Stimulated activated CD8-positive, alpha-beta memory T cell treated with anti-CD3 and anti-CD28 coated beads, Interleukin-7, amount 100 ng/mL, for 48 hours (primary cell): ENCODE data around the gene PTPRN.
A peak's percentile ranks its signal among the peaks of the same experiment; 100 is the strongest.
"Not testable (repeated sequence)": the region's sequence is repeated elsewhere in the genome, so short reads cannot be mapped to it uniquely, and the experiment has no call there.

Experiments used
- DNase-seq, 2 donors: peaks; one replicate each; pipeline ENCODE4 v3.0.0-alpha.2; 2020; ENCODE audit warnings: low read depth in 1 of 2; ENCODE audit errors: extremely low read depth in 1 of 2

Gene PTPRN

DNA sequence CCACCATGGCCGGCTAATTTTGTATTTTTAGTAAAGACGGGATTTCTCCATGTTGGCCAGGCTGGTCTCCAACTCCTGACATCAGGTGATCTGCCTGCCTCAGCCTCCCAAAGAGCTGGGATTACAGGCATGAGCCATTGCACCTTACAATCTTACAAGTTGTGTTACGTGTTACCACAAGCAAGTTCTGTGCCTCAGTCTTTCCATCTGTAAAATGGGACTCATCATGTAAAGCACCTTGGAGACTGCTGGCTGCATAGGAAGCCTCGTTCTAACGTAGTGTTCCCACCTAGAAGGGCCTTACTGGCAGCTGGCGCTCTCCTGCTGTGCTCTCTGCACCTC is 20.0 kb downstream of the PTPRN start:
- no peak for DNase-seq

DNA sequence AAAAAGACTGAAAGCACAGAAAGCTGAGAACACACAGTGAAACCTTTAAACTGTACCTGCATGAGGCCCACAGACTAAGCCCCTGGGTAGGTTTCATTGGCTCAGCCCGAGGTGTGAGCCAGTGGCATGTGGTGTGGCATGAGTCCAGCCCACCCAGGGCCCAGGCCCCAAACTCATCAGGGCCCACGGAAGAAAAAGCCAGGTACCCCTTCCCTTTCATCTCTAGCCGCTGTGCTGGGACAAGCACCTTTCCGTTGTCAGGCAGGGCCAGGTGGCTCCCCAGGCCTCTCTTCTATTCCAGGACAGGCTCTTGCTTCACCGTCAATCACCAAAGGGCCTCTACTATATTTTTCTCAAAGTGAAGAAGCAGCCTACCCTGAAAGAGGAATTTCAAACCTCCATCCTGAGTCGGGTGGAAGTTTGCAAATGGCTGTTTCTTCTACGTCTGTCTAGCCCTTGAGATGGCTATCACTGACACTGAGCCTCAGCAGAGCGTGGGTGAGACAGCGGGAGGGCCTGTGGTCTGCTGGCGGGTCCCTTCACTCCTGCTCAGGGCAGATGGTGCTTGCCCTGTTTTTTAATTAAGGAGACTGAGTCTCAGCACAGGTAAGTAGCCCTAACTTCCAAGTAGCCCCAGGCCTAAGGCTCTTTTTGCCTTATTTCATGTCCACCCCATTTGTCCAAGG is 21.5 kb downstream of the PTPRN start:
- no peak for DNase-seq

DNA sequence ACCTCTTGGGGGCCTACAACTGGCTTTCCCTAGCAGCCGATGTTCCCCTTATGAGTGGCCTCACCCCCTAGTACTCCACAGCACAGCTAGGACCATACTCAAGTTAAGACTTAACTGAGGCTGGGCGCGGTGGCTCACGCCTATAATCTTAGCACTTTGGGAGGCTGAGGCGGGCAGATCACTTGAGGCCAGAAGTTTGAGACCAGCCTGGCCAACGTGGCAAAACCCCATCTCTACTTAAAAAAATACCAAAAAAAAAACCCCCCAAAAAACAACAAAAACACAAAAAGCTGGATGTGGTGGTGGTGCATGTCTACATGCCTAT is 22.1 kb downstream of the PTPRN start:
- DNase-seq: not testable (repeated sequence)

DNA sequence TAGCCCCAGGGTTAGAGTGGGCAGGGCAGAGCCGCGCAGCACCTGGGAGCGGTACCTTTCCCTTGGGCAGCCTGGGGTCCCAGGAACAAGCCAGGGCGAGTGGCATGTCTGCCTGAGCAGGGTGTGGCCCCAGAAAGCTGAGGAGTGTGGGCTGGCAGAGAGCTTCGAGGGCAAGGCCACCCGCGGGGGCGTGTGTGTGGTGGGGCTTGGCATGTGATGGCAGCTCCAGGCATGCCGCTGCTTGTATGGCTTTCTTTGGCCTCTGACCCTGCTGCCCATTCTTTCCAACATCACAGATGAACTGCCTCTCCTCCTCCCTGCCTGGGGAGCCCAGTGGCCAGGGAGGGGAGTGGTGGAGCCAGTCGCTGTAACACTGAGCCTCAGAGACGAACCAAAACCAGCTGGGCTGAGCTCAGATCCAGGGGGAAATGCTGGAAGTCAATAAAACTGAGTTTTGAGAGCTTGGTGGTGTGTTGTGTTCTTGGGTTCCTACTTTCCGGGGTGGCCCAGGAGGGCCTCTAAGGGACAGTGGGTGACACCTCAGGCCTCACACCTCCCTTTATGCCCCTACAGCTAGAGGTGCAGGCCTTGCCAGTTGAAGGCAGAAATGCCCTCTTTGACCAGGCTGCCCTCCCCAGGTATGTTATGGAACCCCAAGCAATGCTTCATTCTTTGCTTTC is 22.6 kb downstream of the PTPRN start:
- DNase-seq: no peak

DNA sequence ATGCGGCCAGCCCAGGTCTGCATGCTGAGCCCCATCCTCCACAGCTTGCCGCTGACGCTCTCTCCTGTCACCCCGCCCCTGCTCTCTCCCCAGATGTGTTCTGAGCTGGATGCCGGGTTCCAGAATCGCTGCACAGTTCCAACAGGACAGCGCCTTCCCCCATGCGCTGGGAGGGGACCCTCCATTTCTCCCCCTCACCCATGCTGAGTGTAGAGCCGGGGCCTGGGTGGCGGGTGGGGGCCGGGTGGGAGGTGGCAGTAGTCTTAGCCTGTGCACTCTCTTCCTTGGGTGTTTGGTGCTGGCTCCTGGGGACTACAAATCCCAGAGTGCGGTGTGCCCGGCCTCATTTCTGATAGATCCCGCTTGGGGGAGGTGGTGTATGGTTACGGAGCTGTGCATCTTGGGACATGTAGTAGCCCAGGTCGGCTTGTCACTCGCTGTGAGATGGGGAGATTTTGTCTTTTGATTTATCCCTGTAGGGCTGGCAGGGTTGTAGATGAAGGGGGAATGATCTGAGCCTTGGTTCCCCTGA is 23.2 kb downstream of the PTPRN start:
- DNase-seq: no peak

DNA sequence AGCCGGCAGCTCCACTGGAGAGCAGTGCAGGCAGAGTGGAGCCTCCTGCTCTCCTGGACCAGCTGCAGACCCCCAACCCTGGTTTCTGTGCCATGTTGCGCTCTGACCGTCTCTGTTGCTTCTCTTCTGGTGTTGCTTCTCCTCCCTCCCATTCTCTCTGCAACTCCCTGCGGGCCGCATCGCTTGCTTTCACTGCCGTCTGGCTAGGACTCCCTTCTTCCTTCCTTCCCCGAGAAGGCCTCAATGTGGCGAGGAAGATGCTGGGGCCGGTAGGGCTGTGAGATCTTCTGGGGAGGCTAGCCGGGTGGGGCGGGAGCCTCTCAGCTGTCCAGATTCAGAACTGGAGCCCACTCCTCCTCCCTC is 23.8 kb downstream of the PTPRN start:
- DNase-seq: no peak

DNA sequence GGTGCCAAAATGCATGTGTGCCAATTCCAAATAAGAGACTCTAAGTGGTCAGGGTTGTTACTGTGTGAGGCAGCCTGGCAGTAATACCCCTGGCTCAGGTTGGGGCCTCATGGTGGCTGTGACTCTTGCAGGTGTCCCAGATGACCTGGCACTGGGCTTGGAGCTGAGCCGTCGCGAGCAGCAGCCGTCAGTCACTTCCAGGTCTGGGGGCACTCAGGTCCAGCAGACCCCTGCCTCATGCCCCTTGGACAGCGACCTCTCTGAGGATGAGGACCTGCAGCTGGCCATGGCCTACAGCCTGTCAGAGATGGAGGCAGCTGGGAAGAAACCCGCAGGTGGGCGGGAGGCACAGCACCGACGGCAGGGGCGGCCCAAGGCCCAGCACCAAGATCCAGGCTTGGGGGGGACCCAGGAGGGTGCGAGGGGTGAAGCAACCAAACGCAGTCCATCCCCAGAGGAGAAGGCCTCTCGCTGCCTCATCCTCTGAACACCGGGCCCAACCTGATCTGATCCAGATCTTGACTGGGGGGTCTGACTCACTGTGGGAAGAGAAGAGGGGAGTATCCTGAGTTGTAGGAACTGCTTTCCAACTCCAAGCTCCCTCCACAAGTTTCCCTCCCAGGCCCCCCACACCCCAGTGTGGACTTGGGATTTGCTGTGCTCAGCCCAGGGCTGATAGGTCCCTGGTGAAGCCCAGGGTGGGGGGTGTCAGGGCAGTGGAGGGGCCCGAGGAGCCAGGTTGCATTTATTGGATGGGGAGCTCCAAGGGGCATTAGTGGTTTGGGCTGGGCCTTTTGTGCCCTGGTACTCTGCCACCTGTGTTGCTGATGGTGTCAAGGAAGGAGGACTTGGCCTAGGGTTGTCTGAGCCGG is 24.5 kb downstream of the PTPRN start:
- DNase-seq: no peak

DNA sequence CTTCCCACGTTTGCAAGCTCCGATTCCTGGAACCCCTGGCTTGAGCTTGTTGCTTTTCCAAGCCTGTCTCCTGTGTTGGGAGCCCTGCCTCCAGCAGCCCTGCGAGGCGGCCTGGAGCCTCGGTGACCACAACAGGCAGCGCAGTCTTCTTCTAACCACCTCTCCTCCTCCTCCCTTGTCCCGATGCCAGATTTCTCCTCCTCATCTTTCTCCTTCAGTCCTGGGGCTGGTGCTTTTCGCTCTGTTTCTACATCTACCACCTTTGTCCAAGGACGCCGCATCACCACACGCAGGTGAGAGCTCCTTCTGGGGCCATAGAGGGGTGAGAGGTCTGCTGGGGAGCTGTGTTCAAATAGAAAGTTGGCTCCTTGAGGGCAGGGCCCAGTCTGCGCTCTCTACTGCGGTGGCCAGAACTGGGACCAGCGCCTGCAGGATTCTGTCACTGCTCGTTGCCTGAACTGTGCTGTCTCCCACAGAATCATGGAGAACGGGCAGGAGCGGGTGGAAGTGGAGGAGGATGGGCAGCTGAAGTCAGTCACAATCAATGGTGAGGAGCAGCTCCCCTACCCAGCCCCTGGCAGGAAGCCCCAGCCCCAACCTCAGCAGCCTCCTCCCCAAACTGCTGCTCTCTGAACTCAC is 26.1 kb downstream of the PTPRN start:
- no peak for DNase-seq

DNA sequence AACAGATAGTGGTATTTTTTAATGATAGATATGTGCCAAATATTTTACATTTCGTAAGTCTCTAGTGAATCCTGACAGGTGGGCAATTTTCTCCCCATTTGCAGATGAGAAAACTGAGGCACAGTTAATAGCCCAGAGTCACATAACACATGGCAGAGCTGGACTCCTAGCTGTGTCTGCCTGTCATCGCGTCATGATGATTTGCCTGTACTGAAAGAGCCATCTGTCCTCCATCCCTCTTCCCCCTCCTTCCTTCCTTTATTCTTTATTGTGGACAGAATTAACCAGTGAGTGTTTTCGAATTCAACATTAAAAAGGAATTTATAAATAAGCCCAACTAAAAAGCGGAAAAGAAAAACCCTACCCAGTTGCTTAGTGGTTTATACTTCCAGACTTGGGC is 26.8 kb downstream of the PTPRN start:
- no peak for DNase-seq

DNA sequence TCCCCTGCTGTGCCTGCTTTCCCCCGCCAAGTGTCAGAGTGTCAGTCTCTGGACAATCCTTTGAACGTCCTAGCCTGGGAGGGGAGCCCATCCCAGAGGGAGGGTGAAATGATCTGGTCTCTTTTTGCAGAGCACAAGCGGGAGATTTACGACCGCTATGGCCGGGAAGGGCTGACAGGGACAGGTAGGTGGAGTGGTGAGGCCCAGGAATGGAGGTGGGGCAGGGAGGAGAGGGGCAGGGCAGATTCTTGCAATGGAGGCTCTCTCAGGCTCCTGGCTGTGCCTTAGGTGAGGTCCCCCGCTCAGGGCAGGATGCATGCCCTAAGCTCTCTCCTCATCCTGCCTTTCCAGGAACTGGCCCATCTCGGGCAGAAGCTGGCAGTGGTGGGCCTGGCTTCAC is 27.6 kb downstream of the PTPRN start:
- DNase-seq: no peak

DNA sequence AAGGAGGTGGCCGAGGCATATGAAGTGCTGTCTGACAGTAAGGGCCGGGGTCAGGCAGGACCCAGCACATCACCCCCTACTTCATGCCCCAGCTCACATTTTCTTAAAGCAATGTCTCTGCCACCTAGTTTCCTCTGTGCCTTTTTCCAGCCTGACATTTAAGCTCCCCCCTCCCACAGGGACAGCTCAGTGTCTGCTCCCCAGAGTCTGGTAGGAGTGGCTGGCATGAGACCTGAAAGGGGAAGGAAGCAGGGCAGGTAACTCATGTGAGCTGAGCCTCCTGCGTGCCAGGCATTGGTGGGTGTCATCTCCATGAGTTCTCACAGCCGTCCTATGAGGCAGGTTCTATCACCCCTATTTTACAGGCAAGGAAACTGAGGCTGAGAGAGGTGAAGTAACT is 28.6 kb downstream of the PTPRN start:
- DNase-seq: no peak

DNA sequence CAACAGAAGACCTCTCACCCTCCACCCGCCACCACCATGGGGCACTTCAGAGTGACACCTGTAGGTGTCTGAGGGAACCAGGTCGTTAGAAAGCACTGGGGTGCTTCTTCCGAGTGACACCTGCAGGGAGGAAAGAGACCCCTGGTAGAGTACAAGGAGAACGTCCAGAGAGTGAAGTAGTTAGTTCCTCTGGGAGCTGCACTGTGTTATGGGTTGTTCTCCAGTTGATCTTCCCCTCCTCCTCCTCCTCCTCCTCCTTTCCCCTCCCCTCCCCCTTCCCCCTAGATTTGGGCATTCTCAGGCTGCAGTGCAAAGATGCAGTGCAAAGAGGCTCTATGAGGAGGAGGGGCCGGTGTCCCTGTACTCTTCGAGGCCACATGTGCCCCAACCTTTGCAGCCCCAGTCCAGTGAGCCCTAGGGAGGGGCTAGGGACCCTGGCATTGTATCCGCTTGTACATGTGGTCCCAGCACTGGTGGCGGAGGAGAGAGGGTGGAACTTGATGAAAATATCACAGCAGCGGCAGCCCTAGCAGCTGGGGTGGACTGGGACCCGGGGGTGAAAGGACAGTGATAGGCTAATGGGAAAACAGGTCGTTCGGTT is 29.2 kb downstream of the PTPRN start:
- DNase-seq: no peak

DNA sequence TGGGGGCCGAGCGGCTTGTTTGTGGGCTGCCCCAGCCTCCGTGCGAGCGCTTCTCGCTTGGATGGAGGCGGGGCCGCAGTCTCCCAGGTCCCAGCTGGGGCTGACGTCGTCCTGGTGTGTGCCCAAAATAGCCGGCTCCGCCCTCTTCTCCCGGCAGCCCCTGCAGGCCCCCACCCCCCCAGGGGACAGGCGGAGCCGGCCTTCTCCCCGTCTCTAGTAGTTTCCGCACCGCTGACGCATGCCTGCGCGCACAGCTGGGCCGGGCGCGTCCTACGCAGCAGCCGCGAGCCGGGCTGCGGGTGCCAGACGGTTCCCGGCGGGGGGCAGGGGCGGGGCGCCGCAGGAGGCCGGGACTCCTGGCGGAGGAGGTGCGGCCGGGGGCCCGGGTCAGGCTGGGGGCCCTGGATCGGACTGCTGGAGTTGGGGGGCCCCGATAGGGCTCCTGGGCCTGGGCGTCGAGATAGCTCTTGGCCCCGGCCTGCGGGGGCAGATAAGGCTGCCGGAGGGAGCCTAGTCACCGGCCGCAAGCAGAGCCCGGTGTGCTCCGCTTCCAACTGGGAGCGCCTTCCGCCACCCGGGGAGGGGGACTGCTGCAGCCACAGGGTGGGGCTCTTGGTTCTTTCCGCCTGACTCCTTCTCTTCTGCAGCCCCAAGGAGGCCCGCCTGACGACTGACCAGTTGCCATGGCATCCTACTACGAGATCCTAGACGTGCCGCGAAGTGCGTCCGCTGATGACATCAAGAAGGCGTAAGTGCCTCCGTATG is 29.9 kb downstream of the PTPRN start, which contains the start of gene DNAJB2:
Gene DNAJB2, plus strand, starts transcription at position 216 of the 765 bp plus-strand sequence. Its CDS starts 468 bp downstream, at position 684.
- peak; percentile 99 to 100 for DNase-seq

DNA sequence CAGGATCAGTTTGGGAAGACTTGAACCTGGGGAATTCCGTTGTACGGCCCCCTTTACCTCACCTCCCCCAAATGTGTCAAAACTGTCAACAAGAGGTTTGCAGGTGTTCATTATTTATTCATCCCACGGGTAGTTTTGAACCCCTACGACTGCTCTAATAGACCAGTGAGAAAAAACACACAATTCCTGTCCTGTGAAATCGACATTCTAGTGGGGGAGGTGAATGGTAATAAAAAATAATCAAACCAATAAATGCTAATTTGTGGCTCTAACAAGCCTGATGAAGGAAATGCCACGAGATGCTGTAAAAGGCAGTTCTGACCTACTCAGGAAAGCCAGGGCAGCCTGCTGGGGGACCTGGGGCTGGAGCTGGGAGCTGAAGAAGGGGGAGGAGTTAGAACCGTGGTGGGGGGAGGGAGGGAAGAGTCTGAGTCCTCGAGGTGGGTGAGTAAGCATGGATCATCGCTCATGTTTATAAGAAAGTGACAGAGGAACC is 30.5 kb downstream of the PTPRN start:
- no peak for DNase-seq

DNA sequence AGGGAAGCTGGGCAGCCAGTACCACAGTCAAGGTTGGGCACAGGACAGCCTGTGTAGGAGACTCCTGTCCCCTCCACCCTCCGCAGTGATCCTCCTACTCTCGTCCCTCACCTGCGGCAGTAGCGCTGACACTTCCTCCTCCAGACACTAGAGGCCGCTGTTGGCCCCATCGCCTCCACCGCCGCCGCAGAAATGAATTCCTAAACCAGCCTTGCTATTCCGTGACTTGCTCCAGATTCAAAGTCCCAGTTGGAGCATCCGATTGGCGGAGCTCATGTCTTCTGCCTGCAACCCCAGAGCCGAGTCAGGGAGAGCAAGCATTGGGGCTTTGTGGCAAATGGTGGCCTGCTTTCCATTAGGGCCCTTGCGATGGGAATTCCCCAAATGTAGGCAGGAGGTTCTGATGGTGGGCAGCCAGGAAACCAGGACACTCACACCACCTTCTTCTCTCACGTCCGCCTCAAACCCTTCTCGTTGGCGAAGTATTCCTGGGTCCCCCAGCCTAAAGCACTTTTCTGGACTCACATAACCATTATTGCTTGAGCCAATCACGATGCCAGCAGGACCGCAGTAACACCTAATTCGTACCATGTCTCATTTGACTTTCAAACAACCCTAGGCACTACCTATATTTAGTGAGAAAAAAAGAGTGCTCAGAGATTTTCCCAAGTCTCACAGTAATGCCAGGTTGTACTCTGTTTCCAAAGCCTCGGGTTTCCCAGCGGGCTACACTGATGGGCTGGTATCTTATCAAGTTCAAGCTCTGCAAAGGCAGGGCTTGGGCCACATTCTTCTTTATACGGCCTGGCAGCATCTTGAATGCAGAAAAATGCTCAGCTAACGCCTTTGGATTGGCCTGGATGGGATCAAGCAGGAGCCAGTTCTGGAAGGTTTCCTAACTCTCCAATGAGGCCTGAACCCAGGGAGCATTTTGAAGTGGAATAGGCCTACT is 31.2 kb downstream of the PTPRN start:
- peak; percentile 44 to 54 for DNase-seq

DNA sequence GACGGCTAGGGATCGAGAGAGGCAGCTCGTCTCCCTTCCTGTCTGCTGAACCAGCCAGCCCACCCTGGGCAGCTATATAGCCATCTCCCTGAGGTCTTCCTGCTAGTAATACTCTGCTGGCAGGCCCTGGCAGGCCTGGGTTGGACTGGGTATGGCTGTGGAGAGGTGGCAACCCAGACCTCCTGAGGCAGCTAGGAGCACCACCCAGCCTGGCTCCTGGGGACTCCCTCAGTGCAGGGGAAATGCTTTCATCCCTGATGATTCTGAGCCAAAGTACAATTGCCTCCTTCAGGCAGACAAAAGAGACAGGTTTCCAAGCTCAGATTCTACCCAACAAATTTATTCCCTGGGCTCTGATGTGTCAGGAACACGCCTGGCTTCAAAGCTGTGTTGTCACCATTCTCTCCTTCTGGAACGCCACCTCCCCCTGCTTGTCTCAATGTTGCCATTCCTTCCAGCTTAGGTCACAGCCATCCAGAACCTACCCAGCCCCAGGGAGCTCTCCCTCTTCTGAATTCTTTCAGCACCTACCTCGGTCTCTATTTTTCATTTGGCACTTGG is 34.8 kb downstream of the PTPRN start:
- no peak for DNase-seq

DNA sequence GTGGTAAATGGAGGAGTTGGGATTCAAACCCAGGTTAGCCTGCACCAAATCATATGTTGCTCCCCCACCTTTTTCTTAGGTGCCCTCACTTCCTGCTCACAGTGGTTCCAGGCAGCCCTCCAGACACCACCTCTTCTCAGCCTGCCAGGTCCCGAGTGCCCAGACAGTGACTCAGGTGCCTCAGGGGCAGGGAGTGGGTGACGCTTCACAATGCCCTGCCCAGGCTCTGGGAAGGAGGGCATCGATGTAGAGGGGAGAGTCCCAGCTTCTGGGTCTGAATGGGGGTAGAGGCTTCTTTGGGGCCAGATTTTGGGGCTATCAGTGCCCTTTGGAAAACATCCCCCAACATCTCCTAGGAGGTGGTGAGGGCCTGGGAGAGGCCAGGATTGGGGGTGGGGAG is 35.3 kb downstream of the PTPRN start:
- no peak for DNase-seq

DNA sequence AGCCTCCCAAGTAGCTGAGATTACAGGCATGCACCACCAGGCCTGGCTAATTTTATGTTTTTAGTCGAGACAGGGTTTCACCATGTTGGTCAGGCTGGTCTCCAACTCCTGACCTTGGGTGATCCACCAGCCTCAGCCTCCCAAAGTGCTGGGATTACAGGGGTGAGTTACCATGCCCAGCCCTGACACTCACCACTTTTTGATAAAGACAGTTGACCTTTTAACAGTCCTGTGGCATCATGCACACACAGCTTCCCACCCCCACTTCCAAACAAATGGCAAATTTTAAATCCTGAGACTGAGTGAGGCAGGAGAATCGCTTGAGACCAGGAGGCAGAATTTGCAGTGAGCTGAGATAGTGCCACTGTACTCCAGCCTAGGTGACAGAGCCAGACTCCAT is 36.2 kb downstream of the PTPRN start:
- DNase-seq: no peak

DNA sequence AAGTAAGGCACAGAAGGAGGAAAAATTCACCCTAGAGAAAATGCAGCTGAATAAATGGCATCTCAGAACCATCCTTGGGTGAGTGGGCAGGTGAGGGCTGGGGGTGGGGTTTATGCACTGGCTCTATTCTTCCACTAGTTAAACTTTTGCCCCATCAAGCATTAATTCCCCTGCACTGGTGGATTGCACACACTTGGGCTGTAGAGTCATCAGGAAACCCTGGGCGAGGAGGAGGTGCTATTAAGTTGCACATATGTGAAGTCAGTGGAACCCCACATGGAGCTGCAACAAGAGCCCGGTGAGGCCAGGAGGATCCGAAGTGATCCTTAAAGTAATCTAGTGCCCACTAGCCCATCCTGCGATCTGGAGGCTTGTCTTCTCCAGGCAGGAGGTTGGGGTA is 36.8 kb downstream of the PTPRN start:
- DNase-seq: no peak
